Fibroblast of peridontal ligament (primary cell): Measurements from ENCODE around the gene FAM161A.
A peak's percentile ranks its signal among the peaks of the same experiment; 100 is the strongest.
"Not testable (repeated sequence)": the region's sequence is repeated elsewhere in the genome, so short reads cannot be mapped to it uniquely, and the experiment has no call there.

Experiments
- DNase-seq: peaks from one replicate; pipeline ENCODE4 v3.0.0-alpha.2; 2010; ENCODE audit errors: extremely low read depth

The FAM161A gene

GRCh38 chr2:61834893-61835292, 19.0 kb downstream of the FAM161A start:
- DNase-seq, result no peak

- no peak for DNase-seq
Measured at GRCh38 chr2:61833971-61834370, 19.9 kb downstream of the FAM161A start.

DNA sequence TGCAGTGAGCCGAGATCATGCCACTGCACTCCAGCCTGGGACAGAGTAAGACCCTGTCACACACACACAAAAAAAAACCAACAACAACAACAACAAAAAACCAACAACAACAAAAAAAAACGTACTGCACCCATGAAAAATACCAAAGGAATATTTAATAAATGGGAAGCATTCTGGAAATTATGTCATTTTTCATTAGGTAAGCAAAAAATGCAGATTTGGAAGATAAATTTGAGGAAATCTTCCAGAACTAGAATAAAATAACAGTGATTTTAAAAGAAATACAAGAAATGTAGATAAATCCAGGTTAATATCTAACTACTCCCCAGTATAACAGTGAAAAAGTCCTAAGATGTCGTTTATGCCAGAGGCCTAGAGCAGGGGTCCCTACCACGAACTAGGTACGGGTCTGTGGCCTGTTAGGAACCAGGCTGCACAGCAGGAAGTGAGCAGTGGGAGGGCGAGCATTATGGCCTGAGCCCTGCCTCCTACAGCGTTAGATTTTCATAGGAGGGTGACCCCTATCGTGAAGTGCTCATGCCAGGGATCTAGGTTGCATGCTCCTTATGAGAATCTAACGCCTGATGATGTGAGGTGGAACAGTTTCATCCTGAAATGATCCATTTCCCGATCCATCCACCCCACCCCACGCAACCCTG, 21.5 kb downstream of the FAM161A start:
- DNase-seq, result no peak

DNA sequence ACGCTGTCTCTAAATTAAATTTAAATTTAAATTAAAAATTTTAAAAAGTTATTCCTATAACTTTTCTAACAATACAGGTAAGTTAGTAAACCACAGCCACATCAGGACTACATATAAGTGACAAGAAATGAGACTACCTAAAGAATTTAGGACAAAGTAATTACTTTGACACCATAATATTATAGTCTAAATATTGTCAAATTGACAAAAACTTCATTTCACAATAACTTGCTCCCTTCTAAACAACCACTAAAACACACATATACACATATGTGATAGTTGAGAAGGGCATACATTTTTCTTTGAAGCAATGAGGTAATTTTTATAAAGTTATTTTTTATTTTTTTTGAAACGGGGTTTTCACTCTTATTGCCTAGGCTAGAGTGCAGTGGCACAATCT, 31.6 kb downstream of the FAM161A start:
- no peak for DNase-seq

GRCh38 chr2:61816480-61817355, 37.1 kb downstream of the FAM161A start:
- peak; percentile 8 for DNase-seq

DNA sequence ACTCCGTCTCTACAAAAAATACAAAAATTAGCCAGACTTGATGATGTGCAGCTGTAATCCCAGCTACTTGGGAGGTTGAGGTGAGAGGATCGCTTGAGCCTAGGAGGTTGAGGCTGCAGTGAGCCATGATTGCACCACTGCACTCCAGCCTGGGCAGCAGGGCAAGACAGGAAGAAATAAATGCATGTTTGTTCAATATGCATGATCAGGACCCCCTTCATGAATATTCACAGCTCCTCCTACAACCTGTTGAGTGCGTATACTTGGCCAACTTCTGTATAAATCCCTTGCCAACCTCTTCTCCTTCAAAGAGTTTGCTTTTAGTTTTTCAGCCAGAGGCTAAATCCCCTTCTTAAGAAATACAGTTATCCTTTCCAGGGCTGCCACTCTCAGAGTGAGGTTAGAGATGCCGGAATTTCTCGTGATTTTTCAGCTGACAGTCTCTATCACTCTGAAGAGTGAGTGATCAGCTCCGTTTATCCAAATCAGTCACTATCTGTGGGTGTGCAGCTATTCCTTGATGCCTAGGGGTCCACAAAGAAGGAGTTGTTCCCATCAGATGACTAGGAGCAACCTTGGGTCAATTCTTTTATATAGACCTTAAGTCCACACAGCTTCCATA, 39.2 kb downstream of the FAM161A start:
- DNase-seq, result no peak

GRCh38 chr2:61813314-61813713, 40.5 kb downstream of the FAM161A start:
- DNase-seq, result not testable (repeated sequence)

- DNase-seq, result no peak
Measured at GRCh38 chr2:61811821-61812220, 42.0 kb downstream of the FAM161A start.

GRCh38 chr2:61810203-61810602, 43.7 kb downstream of the FAM161A start:
- DNase-seq, result not testable (repeated sequence)

DNA sequence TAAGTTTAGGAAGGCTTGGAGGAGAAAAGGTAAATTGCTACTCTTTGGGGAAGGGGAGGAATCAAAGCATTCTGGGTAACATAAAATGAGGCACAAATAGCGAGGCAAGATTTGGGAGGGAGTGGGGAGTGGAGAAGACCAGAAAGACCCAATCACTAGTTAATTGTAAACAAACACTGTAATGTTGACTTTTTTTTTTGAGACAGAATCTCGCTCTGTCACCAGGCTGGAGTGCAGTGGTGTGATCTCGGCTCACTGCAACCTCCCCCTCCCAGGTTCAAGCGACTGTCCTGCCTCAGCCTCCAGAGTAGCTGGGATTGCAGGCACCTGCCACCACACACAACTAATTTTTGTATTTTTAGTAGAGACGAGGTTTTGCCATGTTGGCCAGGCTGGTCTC, 45.2 kb downstream of the FAM161A start:
- DNase-seq, result not testable (repeated sequence)

DNA sequence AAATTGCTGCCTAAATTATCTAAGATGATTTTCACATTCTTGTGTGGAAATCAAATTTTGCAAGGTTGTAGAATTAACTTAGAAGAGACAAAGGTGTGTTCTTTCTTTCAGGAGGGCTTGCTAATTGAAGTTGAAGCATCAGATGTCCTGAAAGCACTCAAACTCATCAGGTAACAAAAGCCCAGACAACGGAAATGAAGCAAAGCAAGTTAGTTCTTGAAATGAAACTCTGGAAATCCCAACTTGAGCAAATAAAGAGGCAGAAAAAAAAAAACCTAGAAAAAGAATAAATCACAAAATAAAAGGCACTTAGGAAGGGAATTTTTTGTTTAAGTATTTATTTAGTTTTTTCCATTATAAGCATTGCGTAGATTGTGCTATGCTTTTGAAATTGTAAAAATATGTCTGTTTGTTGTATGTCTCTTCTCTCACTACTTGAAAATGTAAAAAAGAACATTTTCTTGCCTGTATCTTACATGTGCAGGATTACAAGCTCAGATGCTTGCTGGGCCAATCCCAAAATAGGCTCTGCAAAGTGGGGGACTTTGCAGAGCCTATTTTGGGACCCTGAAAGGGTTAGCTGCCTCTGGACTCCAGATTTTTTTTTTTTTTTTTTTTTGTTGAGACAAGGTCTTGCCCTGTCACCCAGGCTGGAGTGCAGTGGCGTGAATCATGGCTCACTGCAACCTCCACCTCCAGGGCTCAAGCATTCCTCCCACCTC, 46.7 kb downstream of the FAM161A start:
- DNase-seq, result no peak

- DNase-seq, result no peak
Measured at GRCh38 chr2:61802548-61802947, 51.3 kb downstream of the FAM161A start.

- no peak for DNase-seq
Measured at GRCh38 chr2:61799099-61799498, 54.8 kb downstream of the FAM161A start.

DNA sequence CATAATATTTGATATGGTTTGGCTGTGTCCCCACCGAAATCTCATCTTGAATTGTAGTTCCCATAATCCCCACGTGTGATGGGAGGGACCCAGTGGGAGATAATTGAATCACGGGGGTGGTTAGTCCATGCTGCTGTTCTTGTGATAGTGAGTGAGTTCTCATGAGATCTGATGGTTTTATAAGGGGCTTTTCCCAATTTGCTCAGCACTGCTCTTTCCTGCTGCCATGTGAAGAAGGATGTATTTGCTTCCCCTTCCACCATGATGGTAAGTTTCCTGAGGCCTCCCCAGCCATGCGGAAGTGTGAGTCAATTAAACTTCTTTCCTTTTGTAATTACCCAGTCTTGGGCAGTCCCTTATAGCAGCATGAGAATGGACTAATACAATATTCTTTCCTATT, 56.4 kb downstream of the FAM161A start:
- not testable (repeated sequence) for DNase-seq

DNA sequence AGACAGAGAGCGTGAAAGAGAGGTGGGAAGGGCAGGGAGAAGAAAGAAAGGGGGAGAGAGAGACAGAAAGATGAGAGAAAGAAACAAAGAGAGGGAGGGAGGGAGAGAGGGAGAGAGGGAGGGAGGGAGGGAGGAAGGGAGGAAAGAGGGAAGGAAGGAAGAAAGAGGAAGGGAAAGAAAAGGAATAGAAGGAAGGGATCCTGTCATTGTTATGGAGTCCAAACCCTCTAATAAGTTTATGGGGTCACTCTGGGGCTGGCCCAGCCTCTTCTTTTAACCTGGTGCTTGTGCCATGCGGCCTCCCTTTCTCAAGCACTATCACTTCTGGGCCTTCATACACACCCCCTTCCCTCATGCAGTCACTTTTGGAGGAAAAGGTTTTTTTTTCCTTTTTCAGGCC, 58.5 kb downstream of the FAM161A start:
- DNase-seq, result no peak

GRCh38 chr2:61793389-61793836, 60.4 kb downstream of the FAM161A start:
- DNase-seq, result peak; percentile 47

GRCh38 chr2:61792355-61792890, 61.4 kb downstream of the FAM161A start:
- DNase-seq, result no peak

- DNase-seq, result no peak
Measured at GRCh38 chr2:61789807-61790602, 63.9 kb downstream of the FAM161A start.

- DNase-seq, result no peak
Measured at GRCh38 chr2:61787941-61788563, 65.8 kb downstream of the FAM161A start.

- no peak for DNase-seq
Measured at GRCh38 chr2:61786876-61787275, 67.0 kb downstream of the FAM161A start.
